ENCODE data around the gene NFIA. TPM values are rescaled to one million over a fixed set of nuclear protein-coding genes. Genes with fewer than 3 reads are reported as not detected.
A peak's percentile ranks its signal among the peaks of the same experiment; 100 is the strongest.

NFIA gene
- total RNA-seq, 1 experiment from 2014 or later = 0.35 TPM

GRCh38 chr1:61053712-61054600 is 28.4 kb upstream of the NFIA start:
- Histone ChIP-seq H3K9me3 (ENCODE audit: control insufficient read depth, low read depth, low read length) (no peaks in the 10 kb centered on the region), H2BK12ac (ENCODE audit: insufficient read length, low read depth, low read length) (no peak overlapping the region), H3K27ac (ENCODE audit: insufficient read length, low read depth, low read length) (no peak overlapping the region), H2AFZ (ENCODE audit: low read length) (no peak overlapping the region), H3K4me1 (ENCODE audit: insufficient read depth, low read length) (peaks cover 6% of the 10 kb centered on the region; the same call in 1 of the 2 replicates), H4K8ac (replicated peaks; ENCODE audit: insufficient read length, low read depth, low read length) (no peak overlapping the region), H2BK5ac (ENCODE audit: insufficient read length, low read length) (no peak overlapping the region), H3K79me1 (ENCODE audit: insufficient read depth, low read depth, low read length, poor library complexity, severe bottlenecking) (no peaks in the 10 kb centered on the region), H3K4ac (ENCODE audit: low read depth, low read length) (no peak overlapping the region), H4K91ac (ENCODE audit: insufficient read length, low read depth, low read length) (no peak overlapping the region), H2BK15ac (ENCODE audit: low read depth, low read length) (no peak overlapping the region), H3K27me3 (ENCODE audit: insufficient read depth, low read length) (peaks cover 61% of the 10 kb centered on the region), H3K23me2 (ENCODE audit: insufficient read length, low read depth, low read length, poor library complexity, severe bottlenecking) (peaks cover 19% of the 10 kb centered on the region), H3T11ph (ENCODE audit: low read length) (no peak overlapping the region), H3K23ac (ENCODE audit: insufficient read length, low read depth, low read length) (no peak overlapping the region), H3K9ac (ENCODE audit: extremely low read depth, insufficient read length, low read length) (no peak overlapping the region), H3K79me2 (ENCODE audit: insufficient read depth, low read length) (no peaks in the 10 kb centered on the region), H3K14ac (ENCODE audit: insufficient read depth, low read length) (no peak overlapping the region), H3K18ac (ENCODE audit: insufficient read length, low read depth, low read length) (no peak overlapping the region), H3K56ac (ENCODE audit: insufficient read length, low read depth, low read length) (no peak overlapping the region), H4K20me1 (ENCODE audit: control insufficient read depth, insufficient read depth, insufficient read length) (no peaks in the 10 kb centered on the region), H4K5ac (ENCODE audit: insufficient read length, low read depth, low read length) (no peak overlapping the region), H2AK5ac (ENCODE audit: insufficient read length, low read length) (no peak overlapping the region), H2BK120ac (ENCODE audit: low read depth, low read length, poor library complexity, severe bottlenecking) (no peak overlapping the region), H2BK20ac (ENCODE audit: low read depth, low read length, poor library complexity, severe bottlenecking) (no peak overlapping the region), H3K4me2 (ENCODE audit: insufficient read depth, insufficient read length, low read length) (peak overlapping the region; percentile 65)
- DNase-seq = peak; percentile 44
- Mint-ChIP-seq H3K4me3 (peak overlapping the region; percentile 51 to 87), H3K4me1 (peaks cover 50 to 61% of the 10 kb centered on the region in 2 experiments), H3K27ac (no peak overlapping the region), H3K9me3 (peaks cover 0 to 4% of the 10 kb centered on the region in 2 experiments; a peak in 2 of 5 replicates), H3K36me3 (ENCODE audit: insufficient read depth in 1 of 3, low read depth in 3 of 3) (no peaks in the 10 kb centered on the region; a peak in 1 of 7 replicates), H3K27me3 (ENCODE audit: low read depth) (peaks cover 78% of the 10 kb centered on the region)
- TF ChIP-seq, protein P1, sequence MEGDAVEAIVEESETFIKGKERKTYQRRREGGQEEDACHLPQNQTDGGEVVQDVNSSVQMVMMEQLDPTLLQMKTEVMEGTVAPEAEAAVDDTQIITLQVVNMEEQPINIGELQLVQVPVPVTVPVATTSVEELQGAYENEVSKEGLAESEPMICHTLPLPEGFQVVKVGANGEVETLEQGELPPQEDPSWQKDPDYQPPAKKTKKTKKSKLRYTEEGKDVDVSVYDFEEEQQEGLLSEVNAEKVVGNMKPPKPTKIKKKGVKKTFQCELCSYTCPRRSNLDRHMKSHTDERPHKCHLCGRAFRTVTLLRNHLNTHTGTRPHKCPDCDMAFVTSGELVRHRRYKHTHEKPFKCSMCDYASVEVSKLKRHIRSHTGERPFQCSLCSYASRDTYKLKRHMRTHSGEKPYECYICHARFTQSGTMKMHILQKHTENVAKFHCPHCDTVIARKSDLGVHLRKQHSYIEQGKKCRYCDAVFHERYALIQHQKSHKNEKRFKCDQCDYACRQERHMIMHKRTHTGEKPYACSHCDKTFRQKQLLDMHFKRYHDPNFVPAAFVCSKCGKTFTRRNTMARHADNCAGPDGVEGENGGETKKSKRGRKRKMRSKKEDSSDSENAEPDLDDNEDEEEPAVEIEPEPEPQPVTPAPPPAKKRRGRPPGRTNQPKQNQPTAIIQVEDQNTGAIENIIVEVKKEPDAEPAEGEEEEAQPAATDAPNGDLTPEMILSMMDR (conservative IDR thresholded peaks at IDR 0.05) = no peak
- no CpG with 5 or more reads among the region's 54 CpGs for WGBS (ENCODE audit: extremely low coverage, insufficient read length, low lambda C conversion rate)

Measured in H9 (cell line).